ENCODE results near the gene RIMOC1. TPM values are rescaled to one million over a fixed set of nuclear protein-coding genes. Genes with fewer than 3 reads are reported as not detected.
A peak's percentile ranks its signal among the peaks of the same experiment; 100 is the strongest.

The RIMOC1 gene, protein sequence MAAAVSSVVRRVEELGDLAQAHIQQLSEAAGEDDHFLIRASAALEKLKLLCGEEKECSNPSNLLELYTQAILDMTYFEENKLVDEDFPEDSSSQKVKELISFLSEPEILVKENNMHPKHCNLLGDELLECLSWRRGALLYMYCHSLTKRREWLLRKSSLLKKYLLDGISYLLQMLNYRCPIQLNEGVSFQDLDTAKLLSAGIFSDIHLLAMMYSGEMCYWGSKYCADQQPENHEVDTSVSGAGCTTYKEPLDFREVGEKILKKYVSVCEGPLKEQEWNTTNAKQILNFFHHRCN
- 1 to 10 TPM; 5.6 to 6.6 TPM for polyA plus RNA-seq

DNA sequence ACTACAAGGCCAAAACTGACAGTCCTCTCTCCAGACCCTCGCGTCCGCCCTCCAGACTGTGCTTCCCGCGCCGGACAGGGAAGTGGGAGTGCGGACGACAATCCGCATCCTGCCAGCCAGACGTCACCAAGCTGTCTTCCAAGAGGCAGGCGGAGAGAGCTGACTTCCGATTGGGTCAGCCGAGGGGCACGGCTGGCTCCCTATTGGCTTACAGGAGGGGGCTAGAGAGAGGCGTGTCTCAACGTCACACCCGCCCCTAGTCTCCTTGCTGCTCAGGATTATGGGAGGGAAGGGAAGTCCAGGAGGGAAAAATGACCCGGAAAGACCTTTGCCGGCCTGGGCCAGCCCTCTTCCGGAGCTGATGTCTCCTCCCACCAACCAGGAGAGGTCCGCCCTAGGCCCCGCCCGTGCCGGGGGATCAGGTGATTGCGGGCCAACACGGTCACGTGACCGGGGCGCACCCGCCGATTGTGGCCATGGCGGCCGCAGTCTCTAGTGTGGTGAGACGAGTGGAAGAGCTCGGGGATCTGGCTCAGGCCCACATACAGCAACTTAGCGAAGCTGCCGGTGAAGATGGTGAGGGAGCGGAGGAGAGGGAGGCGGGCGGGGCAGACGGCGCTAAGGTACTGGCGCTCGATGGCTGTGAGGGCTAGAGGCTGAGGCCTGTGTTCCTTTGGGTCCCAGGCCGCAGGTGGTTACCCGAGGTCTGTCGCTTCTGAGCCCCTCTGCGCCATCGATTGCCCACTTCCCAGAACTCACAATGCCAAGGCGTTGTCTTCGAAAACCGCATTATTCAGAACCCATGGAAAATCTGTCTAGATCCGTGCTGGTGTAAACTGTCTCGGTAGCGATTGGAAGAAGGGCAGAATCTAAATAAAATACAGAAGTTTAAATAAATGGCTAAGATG, at the start of gene RIMOC1:
RIMOC1 (plus strand) TSS at position 453 of the 908 bp plus-strand sequence; CDS start at position 477, 24 bp downstream.
- Histone ChIP-seq H3K36me3 (ENCODE audit: control insufficient read depth in 2 of 2, insufficient read depth in 2 of 2, low read length in 1 of 2) (peaks cover 0 to 3% of the 10 kb centered on the region in 2 donors), H3K27me3 (ENCODE audit: control insufficient read depth in 1 of 2, insufficient read depth in 2 of 2, low read length in 2 of 2) (no peaks in the 10 kb centered on the region), H3K9me3 (ENCODE audit: control insufficient read depth in 2 of 2, insufficient read depth in 1 of 2, low read depth in 1 of 2, low read length in 1 of 2) (no peaks in the 10 kb centered on the region), H3K4me3 (ENCODE audit: low read depth in 1 of 2, low read length in 2 of 2) (peak within 1 kb of the TSS; percentile 97 to 99), H3K4me1 (ENCODE audit: control insufficient read depth in 2 of 2, insufficient read depth in 2 of 2, low read length in 1 of 2) (no peaks in the 10 kb centered on the region), H3K27ac (ENCODE audit: low read depth in 2 of 2, low read length in 1 of 2) (peak within 1 kb of the TSS; percentile 95 to 97)
- WGBS, 2 donors = 0 to 1% methylated on average over 55 of the region's 55 CpGs

- Histone ChIP-seq H3K27ac (ENCODE audit: low read depth in 2 of 2, low read length in 1 of 2) (no peak overlapping the region), H3K27me3 (ENCODE audit: control insufficient read depth in 1 of 2, insufficient read depth in 2 of 2, low read length in 2 of 2) (no peaks in the 10 kb centered on the region), H3K4me3 (ENCODE audit: low read depth in 1 of 2, low read length in 2 of 2) (no peak overlapping the region), H3K9me3 (ENCODE audit: control insufficient read depth in 2 of 2, insufficient read depth in 1 of 2, low read depth in 1 of 2, low read length in 1 of 2) (no peaks in the 10 kb centered on the region), H3K4me1 (ENCODE audit: control insufficient read depth in 2 of 2, insufficient read depth in 2 of 2, low read length in 1 of 2) (no peaks in the 10 kb centered on the region), H3K36me3 (ENCODE audit: control insufficient read depth in 2 of 2, insufficient read depth in 2 of 2, low read length in 1 of 2) (peaks cover 6 to 10% of the 10 kb centered on the region in 2 donors)
- 46 to 51% methylated on average over 5 of the region's 5 CpGs for WGBS, 2 donors
These were observed 47.3 kb upstream of the RIMOC1 start for GRCh38 chr5:41856644-41857491.

- H3K4me3 ChIP-seq (ENCODE audit: low read depth in 1 of 2, low read length in 2 of 2) = no peak overlapping the region
- no peaks in the 10 kb centered on the region for H3K27me3 ChIP-seq (ENCODE audit: control insufficient read depth in 1 of 2, insufficient read depth in 2 of 2, low read length in 2 of 2)
- no peaks in the 10 kb centered on the region for H3K4me1 ChIP-seq (ENCODE audit: control insufficient read depth in 2 of 2, insufficient read depth in 2 of 2, low read length in 1 of 2)
- no peak overlapping the region for H3K27ac ChIP-seq (ENCODE audit: low read depth in 2 of 2, low read length in 1 of 2)
- H3K36me3 ChIP-seq (ENCODE audit: control insufficient read depth in 2 of 2, insufficient read depth in 2 of 2, low read length in 1 of 2) = peaks cover 3 to 6% of the 10 kb centered on the region in 2 donors
- H3K9me3 ChIP-seq (ENCODE audit: control insufficient read depth in 2 of 2, insufficient read depth in 1 of 2, low read depth in 1 of 2, low read length in 1 of 2) = no peaks in the 10 kb centered on the region
- WGBS, 2 donors = 55 to 69% methylated on average over 1 of the region's 1 CpG
These were observed 46.2 kb upstream of the RIMOC1 start for GRCh38 chr5:41857989-41858388.

DNA sequence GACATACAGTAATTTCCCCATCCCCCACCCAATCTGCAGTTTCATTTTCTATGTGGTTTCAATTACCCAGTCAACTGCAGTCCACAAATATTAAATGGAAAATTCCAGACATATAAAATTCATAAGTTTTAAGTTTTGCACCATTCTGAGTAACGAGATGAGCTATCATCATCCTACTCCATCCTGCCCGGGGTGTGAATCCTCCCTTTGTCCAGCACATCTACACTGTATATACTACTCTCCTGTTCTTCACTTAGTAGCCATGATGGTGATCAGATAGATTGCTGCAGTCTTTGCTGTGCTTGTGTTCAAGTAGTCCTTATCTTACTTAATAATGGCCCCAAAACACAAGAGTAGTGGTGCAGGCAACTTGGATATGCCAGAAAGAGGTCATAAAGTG, 45.3 kb upstream of the RIMOC1 start:
- H3K27me3 ChIP-seq (ENCODE audit: control insufficient read depth in 1 of 2, insufficient read depth in 2 of 2, low read length in 2 of 2) = no peaks in the 10 kb centered on the region
- no peak overlapping the region for H3K4me3 ChIP-seq (ENCODE audit: low read depth in 1 of 2, low read length in 2 of 2)
- peaks cover 0 to 6% of the 10 kb centered on the region in 2 donors for H3K36me3 ChIP-seq (ENCODE audit: control insufficient read depth in 2 of 2, insufficient read depth in 2 of 2, low read length in 1 of 2)
- 82 to 88% methylated on average over 2 of the region's 2 CpGs for WGBS, 2 donors
- H3K4me1 ChIP-seq (ENCODE audit: control insufficient read depth in 2 of 2, insufficient read depth in 2 of 2, low read length in 1 of 2) = no peaks in the 10 kb centered on the region
- H3K27ac ChIP-seq (ENCODE audit: low read depth in 2 of 2, low read length in 1 of 2) = no peak overlapping the region
- no peaks in the 10 kb centered on the region for H3K9me3 ChIP-seq (ENCODE audit: control insufficient read depth in 2 of 2, insufficient read depth in 1 of 2, low read depth in 1 of 2, low read length in 1 of 2)

DNA sequence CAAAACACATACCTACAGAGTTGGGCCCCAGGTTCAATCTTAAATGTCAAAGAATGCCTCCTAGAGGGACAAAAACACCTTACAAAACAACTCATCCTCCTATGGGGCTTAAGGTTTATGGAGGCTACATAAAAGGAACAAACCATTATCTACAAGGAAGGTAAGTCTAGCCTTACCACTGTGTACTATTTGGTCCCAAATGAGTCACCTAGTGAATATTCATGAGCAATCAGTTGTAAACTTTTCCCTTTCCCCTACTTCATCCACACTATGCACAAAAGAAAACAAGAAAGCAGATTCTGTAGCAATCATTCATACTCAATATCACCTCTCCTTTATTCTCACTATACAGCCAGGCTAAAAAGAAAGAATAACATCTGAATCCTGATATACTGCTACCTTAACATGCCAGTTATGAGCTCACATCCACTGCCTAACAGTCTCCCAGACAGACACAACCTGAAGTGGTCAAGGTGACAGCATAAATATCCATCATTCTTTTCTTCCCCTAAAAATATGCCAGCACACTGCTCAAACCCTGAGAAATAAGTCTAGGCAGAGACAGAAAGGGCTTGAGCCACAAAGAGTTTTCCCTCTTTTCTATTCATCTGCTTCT, 40.2 kb upstream of the RIMOC1 start:
- H3K9me3 ChIP-seq (ENCODE audit: control insufficient read depth in 2 of 2, insufficient read depth in 1 of 2, low read depth in 1 of 2, low read length in 1 of 2) = no peaks in the 10 kb centered on the region

GRCh38 chr5:41869151-41869723, 34.9 kb upstream of the RIMOC1 start:
- H3K27me3 ChIP-seq (ENCODE audit: control insufficient read depth in 1 of 2, insufficient read depth in 2 of 2, low read length in 2 of 2) = no peaks in the 10 kb centered on the region
- 8 to 13% methylated on average over 28 of the region's 28 CpGs for WGBS, 2 donors
- H3K4me3 ChIP-seq (ENCODE audit: low read depth in 1 of 2, low read length in 2 of 2) = peak overlapping the region; percentile 67 to 85
- H3K27ac ChIP-seq (ENCODE audit: low read depth in 2 of 2, low read length in 1 of 2) = peak overlapping the region; percentile 88 to 97
- peaks cover 0 to 4% of the 10 kb centered on the region in 2 donors for H3K4me1 ChIP-seq (ENCODE audit: control insufficient read depth in 2 of 2, insufficient read depth in 2 of 2, low read length in 1 of 2)
- no peaks in the 10 kb centered on the region for H3K9me3 ChIP-seq (ENCODE audit: control insufficient read depth in 2 of 2, insufficient read depth in 1 of 2, low read depth in 1 of 2, low read length in 1 of 2)
- no peaks in the 10 kb centered on the region for H3K36me3 ChIP-seq (ENCODE audit: control insufficient read depth in 2 of 2, insufficient read depth in 2 of 2, low read length in 1 of 2)

More for the DNA sequence above, 40.2 kb upstream of the RIMOC1 start:
- no peak overlapping the region for H3K27ac ChIP-seq (ENCODE audit: low read depth in 2 of 2, low read length in 1 of 2)
- no peaks in the 10 kb centered on the region for H3K27me3 ChIP-seq (ENCODE audit: control insufficient read depth in 1 of 2, insufficient read depth in 2 of 2, low read length in 2 of 2)
- no peaks in the 10 kb centered on the region for H3K4me1 ChIP-seq (ENCODE audit: control insufficient read depth in 2 of 2, insufficient read depth in 2 of 2, low read length in 1 of 2)
- H3K4me3 ChIP-seq (ENCODE audit: low read depth in 1 of 2, low read length in 2 of 2) = no peak overlapping the region
- H3K36me3 ChIP-seq (ENCODE audit: control insufficient read depth in 2 of 2, insufficient read depth in 2 of 2, low read length in 1 of 2) = peaks cover 0 to 2% of the 10 kb centered on the region in 2 donors

DNA sequence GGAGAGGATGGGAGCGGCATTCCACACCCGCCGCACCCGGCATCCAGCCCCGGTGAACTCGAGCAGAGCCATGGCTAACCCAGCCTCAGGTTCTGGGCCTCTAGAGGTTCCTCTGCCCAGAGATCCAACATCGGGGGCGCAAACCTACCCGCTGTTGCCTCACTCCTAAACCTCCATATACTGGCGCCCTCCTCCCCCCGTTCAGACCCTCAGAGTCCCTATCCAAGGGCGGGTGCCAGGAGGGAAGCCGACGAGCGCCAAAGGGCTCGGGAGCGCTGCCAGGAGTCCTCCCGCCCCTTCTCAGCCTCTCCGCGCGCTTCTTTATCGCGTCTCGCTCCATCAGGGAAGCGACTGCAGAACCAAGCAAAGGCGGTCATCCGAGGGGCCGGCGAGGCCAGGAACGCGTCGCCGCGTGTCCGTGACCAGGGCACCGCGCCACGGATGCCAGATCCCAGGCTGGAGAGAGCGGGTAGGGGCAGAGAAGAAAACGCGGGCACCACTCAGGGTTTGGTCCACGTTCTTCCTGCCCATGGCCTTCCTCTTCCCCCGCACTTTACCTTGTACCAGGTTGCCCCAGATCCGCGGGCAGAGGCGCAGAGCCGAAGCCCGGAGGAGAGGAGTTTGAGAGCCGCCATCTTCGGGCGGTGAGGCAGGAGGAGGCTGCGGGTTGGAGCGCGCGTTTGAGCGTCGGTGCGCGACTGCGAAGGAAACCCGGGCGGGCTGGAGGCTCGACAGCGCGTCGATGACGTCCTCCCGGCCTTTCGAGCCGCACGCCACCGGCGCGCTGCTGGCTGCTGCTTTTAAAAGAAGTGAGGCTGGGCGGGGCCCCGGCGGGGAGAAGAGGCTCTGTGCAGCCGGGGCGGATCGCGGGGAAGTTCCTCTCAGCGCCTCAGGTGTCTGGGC, 34.2 kb upstream of the RIMOC1 start, which contains the start of gene OXCT1:
OXCT1 (minus strand) TSS at position 702 of the 903 bp plus-strand sequence; CDS start at position 635, 67 bp downstream.
- peak within 1 kb of the TSS; percentile 67 to 85 for H3K4me3 ChIP-seq (ENCODE audit: low read depth in 1 of 2, low read length in 2 of 2)
- peak within 1 kb of the TSS; percentile 88 to 97 for H3K27ac ChIP-seq (ENCODE audit: low read depth in 2 of 2, low read length in 1 of 2)
- no peaks in the 10 kb centered on the region for H3K36me3 ChIP-seq (ENCODE audit: control insufficient read depth in 2 of 2, insufficient read depth in 2 of 2, low read length in 1 of 2)
- WGBS, 2 donors = 0% methylated on average over 78 to 82 of the region's 82 CpGs
- no peaks in the 10 kb centered on the region for H3K27me3 ChIP-seq (ENCODE audit: control insufficient read depth in 1 of 2, insufficient read depth in 2 of 2, low read length in 2 of 2)
- H3K9me3 ChIP-seq (ENCODE audit: control insufficient read depth in 2 of 2, insufficient read depth in 1 of 2, low read depth in 1 of 2, low read length in 1 of 2) = no peaks in the 10 kb centered on the region
- H3K4me1 ChIP-seq (ENCODE audit: control insufficient read depth in 2 of 2, insufficient read depth in 2 of 2, low read length in 1 of 2) = peaks cover 0 to 4% of the 10 kb centered on the region in 2 donors

- Histone ChIP-seq H3K9me3 (ENCODE audit: control insufficient read depth in 2 of 2, insufficient read depth in 1 of 2, low read depth in 1 of 2, low read length in 1 of 2) (no peaks in the 10 kb centered on the region), H3K4me1 (ENCODE audit: control insufficient read depth in 2 of 2, insufficient read depth in 2 of 2, low read length in 1 of 2) (peaks cover 0 to 4% of the 10 kb centered on the region in 2 donors), H3K27ac (ENCODE audit: low read depth in 2 of 2, low read length in 1 of 2) (peak overlapping the region; percentile 88 to 97), H3K27me3 (ENCODE audit: control insufficient read depth in 1 of 2, insufficient read depth in 2 of 2, low read length in 2 of 2) (no peaks in the 10 kb centered on the region), H3K36me3 (ENCODE audit: control insufficient read depth in 2 of 2, insufficient read depth in 2 of 2, low read length in 1 of 2) (no peaks in the 10 kb centered on the region), H3K4me3 (ENCODE audit: low read depth in 1 of 2, low read length in 2 of 2) (peak overlapping the region; percentile 67 to 85)
- 7 to 10% methylated on average over 16 of the region's 16 CpGs for WGBS, 2 donors
These were observed 33.5 kb upstream of the RIMOC1 start for GRCh38 chr5:41870627-41871048.
